HG03432 (cell line): ENCODE results near the gene PANX1.
"Not testable (repeated sequence)": the region's sequence is repeated elsewhere in the genome, so short reads cannot be mapped to it uniquely, and the experiment has no call there.

Experiments
- ATAC-seq: cut with Tn5 transposase; IDR thresholded peaks from one replicate; pipeline ENCODE4 v1.9.1; 2021; ENCODE audit warnings: mild to moderate bottlenecking, moderate library complexity; ENCODE audit not compliant: unreplicated experiment

The PANX1 gene

GRCh38 chr11:94128746-94129511 lies at the start of gene PANX1:
TSS of gene PANX1 (plus strand) at chr11:94128841. CDS start at chr11:94129313, 472 bp downstream.
- ATAC-seq: peak; percentile 87

- no peak for ATAC-seq
These were observed 44.5 kb upstream of the PANX1 start for GRCh38 chr11:94084164-94084563.

GRCh38 chr11:94088906-94089305 lies 39.7 kb upstream of the PANX1 start:
- no peak for ATAC-seq

GRCh38 chr11:94089341-94089740 lies 39.3 kb upstream of the PANX1 start:
- ATAC-seq: no peak

GRCh38 chr11:94090401-94090800 lies 38.2 kb upstream of the PANX1 start:
- no peak for ATAC-seq

GRCh38 chr11:94091091-94091490 lies 37.5 kb upstream of the PANX1 start:
- no peak for ATAC-seq

GRCh38 chr11:94100253-94100652 lies 28.4 kb upstream of the PANX1 start:
- ATAC-seq: no peak

GRCh38 chr11:94103471-94103870 lies 25.2 kb upstream of the PANX1 start:
- no peak for ATAC-seq

GRCh38 chr11:94104734-94105133 lies 23.9 kb upstream of the PANX1 start:
- no peak for ATAC-seq

- ATAC-seq: no peak
These were observed 21.9 kb upstream of the PANX1 start for GRCh38 chr11:94106716-94107115.

- no peak for ATAC-seq
These were observed 21.3 kb upstream of the PANX1 start for GRCh38 chr11:94107363-94107762.

GRCh38 chr11:94111241-94111640 lies 17.4 kb upstream of the PANX1 start:
- ATAC-seq: no peak

GRCh38 chr11:94111660-94112059 lies 17.0 kb upstream of the PANX1 start:
- ATAC-seq: no peak

- ATAC-seq: no peak
These were observed 16.3 kb upstream of the PANX1 start for GRCh38 chr11:94112206-94112953.

GRCh38 chr11:94117197-94117574 lies 11.5 kb upstream of the PANX1 start:
- ATAC-seq: no peak

- no peak for ATAC-seq
These were observed 10.8 kb upstream of the PANX1 start for GRCh38 chr11:94117871-94118270.

GRCh38 chr11:94119676-94120075 lies 9.0 kb upstream of the PANX1 start:
- ATAC-seq: not testable (repeated sequence)

- not testable (repeated sequence) for ATAC-seq
These were observed 8.1 kb upstream of the PANX1 start for GRCh38 chr11:94120516-94120915.

- ATAC-seq: no peak
These were observed 7.7 kb upstream of the PANX1 start for GRCh38 chr11:94120946-94121345.

GRCh38 chr11:94125407-94126115 lies 3.1 kb upstream of the PANX1 start:
- no peak for ATAC-seq

- ATAC-seq: no peak
These were observed 1.0 kb upstream of the PANX1 start for GRCh38 chr11:94127638-94128037.

GRCh38 chr11:94128291-94128745 lies 323 bp upstream of the PANX1 start:
- ATAC-seq: peak; percentile 21
